ENCODE measurements around the gene ERMARD.

Gene ERMARD

DNA sequence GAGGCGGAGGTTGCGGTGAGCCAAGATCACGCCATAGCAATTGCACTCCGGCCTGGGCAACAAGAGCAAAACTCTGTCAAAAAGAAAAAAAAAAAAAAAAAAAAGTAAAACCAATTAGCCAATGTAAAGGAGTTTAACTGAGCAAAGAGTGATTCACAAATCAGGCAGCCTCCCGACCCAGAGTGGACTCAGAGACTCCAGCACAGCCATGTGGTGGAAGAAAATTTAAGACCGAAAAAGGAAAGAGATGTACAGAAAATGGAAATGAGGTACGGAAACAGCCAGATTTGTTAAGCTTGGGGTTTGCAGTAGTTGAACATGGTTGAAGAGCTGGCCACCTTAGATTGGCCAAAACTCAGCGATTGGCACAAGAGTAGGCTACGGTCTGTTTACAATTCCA, 51.4 kb downstream of the ERMARD start:
- DNase-seq (ENCODE audit: low read depth) = no peak

DNA sequence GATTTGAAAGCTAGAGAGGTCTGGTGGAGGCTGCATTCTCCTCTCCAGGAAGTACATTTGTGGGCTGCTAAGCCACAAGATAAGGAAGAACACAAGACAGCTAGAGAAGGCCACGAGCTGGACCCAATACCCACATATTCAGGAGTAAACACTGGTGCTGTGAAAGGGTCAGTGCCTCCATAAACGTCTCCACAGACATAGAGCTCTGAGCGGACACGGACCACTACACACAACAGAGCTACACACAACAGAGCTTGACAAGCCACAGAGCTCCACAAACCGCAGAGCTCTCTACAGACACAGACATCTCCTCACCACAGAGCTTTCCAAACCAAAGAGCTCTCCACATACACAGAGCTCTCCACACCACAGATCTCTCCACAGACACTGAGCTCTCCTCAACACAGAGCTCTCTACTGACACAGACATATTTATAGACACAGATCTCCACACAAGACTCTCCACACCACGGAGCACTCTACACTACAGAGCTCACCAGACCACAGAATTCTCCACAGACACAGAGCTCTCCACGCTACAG, 51.9 kb downstream of the ERMARD start:
- no peak for DNase-seq (ENCODE audit: low read depth)

DNA sequence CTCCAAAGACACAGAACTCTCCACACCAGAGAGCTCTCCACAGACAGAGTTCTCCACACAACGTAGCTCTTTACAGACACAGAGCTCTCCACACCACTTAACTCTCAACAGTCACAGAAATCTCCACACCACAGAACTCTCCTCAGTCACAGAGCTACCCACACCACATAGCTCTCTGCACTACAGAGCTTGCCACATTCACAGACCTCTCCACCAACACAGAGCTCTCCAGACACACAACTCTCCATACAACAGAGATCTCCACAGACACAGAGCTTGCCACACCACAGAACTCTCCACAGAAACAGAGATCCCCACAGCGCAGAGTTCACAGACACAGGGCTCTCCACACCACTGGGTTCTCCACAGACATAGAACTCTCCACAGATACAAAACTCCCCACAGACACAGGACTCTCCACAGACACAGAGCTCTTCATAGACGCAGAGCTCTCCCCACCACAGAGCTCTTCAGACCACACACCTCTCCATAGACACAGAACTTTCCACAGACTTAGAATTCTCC, 52.5 kb downstream of the ERMARD start:
- DNase-seq (ENCODE audit: low read depth) = no peak

DNA sequence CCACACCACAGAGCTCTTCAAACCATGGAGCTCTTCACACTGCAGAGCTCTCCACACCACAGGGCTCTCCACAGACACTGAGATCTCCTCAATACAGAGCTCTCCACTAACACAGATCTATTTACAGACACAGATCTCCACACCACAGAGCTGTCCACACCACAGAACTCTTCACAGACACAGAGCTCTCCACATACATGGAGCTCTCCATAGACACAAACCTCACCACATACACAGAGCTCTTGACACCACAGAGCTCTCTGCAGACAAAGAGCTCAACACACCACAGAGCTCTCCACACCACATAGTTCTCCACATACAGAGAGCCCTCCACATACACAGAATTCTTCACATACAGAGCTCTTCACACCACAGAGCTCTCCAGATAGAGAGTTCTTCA, 53.0 kb downstream of the ERMARD start:
- no peak for DNase-seq (ENCODE audit: low read depth)

DNA sequence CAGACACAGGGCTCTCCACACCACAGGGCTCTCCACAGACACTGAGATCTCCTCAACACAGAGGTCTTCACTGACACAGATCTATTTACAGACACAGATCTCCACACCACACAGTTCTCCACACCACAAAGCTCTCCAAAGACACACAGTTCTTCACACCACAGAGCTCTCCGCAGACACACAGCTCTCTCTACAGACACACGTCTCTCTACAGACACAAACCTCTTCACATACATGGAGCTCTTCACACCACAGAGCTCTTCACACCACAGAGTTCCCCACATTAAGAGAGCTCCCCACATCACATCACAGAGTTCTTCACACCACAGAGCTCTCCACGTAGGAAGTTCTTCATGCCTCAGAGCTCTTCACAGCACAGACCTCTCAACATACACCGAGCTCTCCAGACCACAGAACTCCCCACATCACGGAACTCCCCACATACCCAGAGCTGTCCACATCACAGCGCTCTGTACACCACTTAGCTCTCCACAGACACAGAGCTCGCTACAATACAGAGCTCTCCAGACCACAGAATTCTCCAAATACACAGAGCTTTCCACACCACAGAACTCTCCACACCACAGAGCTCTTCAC, 53.9 kb downstream of the ERMARD start:
- DNase-seq (ENCODE audit: low read depth) = no peak

DNA sequence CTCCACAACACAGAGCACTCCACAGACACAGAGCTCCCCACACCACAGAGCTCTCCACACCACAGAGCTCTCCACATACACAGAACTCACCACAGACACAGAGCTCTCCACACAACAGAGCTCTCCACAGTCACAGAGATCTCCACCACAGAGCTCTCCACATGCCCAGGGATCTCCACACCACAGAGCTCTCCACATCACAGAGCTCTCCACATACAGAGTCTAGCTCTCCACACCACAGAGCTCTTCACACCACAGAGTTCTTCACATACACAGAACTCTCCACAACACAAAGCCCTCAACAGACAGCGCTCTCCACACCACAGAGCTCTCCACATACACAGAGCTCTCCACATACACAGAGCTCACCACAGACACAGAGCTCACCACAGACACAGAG, 55.3 kb downstream of the ERMARD start:
- DNase-seq (ENCODE audit: low read depth) = no peak

DNA sequence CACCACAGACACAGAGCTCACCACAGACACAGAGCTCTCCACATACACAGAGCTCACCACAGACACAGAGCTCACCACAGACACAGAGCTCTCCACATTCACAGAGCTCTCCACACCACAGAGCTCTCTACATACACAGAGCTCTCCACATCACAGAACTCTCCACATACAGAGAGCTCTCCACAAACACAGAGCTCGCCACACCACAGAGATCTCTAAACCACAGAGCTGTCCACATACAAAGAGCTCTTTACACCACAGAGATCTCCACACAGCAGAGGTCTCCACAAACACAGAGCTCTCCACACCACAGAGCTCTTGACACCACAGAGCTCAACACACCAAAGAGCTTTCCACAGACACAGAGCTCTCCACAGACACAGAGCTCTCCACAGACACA, 55.8 kb downstream of the ERMARD start:
- no peak for DNase-seq (ENCODE audit: low read depth)

DNA sequence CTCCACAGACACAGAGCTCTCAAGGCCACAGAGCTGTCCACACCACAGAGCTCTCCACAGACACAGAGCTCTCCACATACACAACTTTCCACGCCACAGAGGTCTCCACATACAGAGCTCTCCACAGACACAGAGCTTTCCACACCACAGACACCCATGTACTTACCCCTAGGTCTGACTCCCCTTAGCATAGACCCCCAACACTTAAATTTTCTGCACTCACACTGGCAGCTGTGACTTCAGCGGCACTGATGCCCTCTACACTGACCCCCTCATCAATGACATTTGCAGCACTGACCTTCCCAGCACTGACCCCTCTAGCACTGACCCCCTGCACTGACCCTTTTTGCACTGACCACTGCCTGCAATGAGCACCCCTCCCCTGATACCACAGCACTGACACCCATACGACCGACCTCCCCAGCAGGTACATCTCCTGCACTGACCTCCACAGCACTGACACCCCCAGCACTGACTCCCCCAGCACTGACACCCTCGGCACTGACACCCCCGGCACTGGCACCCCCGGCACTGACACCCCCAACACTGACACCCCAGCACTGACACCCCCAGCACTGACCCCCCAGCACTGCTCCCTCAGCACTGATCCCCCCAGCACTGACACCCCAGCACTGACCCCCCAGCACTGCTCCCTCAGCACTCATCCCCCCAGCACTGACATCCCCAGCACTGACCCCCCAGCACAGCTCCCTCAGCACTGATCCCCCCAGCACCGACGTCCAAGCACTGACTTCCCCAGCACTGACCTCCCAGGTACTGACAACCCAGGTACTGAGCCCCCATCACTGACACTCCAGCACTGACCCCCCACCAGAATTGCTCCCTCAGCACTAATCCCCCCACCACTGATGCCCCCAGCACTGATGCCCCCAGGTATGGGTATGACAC, 56.5 kb downstream of the ERMARD start:
- DNase-seq (ENCODE audit: low read depth) = no peak

DNA sequence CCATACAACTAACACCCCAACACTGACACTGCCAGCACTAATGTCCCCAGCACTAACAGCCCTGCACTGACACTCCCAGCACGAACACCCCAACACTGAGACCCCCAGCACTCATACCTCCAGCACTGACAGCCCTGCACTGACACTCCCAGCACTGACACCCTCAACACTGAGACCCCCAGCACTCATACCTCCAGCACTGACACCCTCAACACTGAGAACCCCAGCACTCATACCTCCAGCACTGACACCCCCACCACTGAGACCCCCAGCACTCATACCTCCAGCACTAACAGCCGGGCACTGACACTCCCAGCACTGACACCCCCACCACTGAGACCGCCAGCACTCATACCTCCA, 57.2 kb downstream of the ERMARD start:
- DNase-seq (ENCODE audit: low read depth) = no peak

DNA sequence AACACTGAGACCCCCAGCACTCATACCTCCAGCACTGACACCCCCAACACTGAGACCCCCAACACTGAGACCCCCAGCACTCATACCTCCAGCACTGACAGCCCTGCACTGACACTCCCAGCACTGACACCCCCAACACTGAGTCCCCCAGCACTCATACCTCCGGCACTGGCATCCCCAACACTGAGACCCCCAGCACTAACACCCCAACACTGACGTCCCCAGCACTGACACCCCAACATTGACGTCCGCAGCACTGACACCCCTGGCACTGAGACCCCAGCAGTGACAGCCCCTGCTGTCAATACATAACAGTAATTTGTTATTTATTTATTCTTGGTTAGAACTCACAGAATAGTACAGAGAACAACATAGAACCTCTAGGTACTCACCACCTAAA, 58.0 kb downstream of the ERMARD start:
- no peak for DNase-seq (ENCODE audit: low read depth)

DNA sequence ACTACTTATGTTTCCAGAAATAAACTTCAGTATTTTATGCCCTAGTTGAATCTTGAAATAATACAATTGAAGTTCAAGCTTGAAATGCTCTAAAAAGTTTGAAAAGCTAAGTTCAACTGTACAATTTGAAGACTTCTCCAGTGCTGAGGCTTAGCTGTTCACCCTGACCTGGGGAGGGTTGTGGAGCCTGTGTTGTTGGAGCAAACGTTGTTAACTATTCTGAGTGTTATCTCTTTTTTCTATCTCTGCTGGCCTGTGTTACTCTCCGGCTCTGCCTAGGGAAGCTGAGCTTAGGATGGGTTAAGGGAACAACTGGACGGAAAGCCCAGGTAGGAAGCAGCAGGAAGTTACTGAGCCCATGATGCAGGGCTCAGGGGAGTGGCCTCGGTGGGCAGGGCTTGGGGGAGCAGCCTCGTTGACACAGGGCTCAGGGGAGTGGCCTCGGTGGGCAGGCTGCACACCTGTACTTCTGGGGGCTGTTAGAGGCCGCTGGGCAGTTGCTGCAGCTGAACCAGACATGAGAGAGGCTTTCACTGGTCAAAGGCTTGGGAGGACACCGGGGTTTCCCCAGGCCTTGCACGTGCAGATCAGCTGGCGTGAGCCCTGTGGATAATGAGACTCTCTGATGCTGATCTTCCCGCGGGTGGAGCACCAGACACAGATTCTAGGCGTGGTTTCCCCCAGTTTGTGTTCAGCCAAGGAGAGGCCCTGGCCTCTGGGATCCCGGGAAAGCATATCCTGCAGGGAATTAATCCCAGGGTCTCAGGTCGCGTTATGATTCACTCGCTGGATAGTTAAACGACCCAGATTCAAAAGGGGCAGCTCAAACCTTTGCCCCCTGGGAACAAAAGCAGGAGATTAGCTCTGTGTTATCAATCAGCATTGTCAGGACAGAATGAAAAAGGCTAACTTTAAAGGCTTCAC, 58.9 kb downstream of the ERMARD start:
- no peak for DNase-seq (ENCODE audit: low read depth)

DNA sequence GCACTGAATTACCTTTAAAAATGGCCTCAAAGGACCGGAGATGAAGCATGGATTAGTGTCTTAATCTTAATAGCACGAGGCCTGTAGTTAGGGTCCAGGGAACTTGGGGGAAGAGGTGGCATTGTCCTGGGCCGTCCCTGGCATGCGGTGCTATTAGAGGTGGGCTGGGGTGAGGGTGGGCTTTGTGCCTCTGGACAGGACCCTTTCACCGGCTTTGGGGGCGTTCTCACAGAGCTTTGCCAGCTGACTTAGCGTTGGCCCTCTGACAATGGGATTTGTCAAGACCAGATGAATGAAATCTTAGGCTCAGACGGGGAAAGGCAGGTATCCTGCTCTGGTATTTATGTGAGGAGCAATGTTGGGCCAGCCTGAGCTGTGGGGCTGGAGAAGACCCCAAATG, 59.6 kb downstream of the ERMARD start:
- DNase-seq (ENCODE audit: low read depth) = no peak

DNA sequence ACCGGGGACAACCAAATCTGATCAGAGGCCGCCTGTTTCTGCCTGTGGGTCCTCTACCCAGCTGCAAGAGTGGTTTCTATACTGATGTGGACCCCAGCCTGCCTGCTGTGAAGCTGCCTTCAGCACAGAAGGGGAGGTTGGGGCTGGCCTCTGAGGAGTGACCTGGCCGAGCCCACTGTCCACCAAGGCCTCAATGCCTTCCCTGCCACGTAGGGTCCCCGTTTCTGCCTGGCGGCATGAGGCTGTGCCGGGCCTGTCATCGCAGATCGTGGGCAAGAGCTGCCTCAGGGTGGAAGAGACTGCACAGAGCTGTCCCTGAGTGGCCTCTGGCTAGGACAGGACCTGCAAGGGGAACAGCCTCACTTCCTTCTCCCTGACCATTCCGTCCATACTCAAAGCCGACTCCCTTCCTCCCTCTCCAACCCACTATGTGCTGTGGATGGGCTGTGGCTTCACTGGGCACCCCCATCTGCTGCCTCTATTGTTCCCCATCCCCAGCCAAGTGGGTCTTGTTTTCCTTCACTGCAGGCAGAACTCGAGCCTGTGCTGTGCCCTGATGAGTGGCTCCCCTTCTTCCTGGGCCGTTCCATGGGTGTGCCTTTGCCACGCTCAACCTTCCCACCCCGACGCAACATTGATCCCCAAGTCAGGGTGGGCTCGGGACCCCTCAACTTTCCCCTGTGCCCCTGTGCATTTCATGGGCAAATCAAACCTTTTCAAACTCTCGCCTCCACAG, 60.3 kb downstream of the ERMARD start:
- DNase-seq (ENCODE audit: low read depth) = no peak

DNA sequence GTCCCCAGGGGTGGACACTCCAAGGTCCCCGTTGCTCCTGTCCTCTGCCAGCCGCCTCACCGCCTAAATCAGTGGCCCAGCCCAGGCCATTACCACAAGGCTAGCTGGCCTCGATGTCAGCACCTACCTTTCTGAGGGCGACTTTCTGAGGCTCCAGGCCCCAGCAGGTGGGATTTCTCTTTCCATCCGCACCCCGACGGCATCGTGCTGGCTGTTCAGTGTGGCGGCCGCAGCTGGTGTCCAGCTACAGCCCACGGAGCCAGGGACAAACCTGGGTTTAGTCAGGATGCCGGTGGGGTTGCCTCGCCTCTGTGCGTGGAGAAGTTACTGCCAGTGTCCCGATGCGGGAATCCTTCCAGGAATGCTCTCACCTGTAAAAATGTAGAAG, 60.8 kb downstream of the ERMARD start:
- DNase-seq (ENCODE audit: low read depth) = no peak

DNA sequence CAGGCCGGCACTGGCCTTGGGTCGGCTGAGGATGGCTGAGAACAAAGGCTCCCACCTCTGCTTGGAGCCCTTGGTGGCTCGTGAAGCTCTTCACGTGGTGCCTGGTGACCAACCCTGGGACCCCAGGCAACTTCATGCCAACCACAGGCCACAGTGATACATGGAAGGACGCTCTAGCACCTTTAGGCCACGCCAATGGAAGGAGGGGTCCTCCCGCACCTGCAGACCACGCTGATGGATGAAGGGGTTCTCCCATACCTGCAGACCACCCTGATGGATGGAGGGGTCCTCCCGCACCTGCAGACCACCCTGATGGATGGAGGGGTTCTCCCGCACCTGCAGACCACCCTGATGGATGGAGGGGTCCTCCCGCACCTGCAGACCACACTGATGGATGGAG, 62.5 kb downstream of the ERMARD start:
- DNase-seq (ENCODE audit: low read depth) = no peak

DNA sequence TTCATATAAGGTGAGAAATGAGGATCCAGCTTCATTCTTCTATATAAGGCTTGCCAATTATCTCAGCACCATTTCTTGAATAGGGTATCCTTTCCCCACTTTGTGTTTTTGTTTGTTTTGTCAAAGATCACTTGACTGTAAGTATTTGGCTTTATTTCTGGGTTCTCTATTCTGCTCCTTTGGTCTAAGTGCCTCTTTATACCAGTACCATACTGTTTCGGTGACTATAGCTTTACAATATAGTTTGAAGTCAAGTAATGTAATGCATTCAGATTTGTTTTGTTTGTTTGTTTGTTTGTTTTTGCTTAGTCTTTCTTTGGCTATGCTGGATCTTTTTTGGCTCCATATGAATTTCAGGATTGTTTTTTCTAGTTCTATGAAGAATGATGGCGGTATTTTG, 64.6 kb downstream of the ERMARD start:
- DNase-seq (ENCODE audit: low read depth) = no peak

DNA sequence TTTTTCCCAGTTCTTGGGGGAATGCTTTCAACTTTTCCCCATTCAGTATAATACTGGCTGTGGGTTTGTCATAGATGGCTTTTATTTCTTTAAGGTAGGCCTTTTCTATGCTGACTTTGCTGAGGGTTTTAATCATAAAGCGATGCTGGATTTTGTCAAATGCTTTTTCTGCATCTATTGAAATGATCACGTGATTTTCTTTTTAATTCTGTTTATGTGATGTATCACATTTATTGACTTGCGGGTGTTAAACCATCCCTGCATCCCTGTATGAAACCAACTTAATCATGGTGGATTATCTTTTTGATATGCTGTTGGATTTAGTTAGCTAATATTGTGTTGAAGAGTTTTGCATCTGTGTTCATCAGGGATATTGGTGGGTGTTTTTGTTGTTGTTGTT, 65.6 kb downstream of the ERMARD start:
- no peak for DNase-seq (ENCODE audit: low read depth)

DNA sequence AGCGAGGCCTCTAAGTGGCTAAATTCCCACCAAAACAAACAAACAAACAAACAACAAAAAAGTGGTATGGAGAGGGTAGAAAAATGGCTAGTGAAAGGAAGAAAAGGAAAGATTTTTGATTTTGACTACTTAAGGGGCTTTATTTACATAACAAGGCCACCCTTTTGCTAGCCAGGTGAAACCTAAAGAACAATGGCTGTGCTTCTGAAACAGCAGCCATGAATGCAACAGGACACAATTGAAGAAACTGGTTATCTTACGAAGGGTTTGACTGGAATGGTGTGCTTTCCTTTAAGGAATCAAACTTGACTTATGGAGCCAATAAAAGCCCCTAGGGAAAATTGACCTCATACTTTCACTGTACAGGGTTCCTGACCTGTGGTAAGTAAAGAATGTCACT, 68.9 kb downstream of the ERMARD start:
- DNase-seq (ENCODE audit: low read depth) = no peak

DNA sequence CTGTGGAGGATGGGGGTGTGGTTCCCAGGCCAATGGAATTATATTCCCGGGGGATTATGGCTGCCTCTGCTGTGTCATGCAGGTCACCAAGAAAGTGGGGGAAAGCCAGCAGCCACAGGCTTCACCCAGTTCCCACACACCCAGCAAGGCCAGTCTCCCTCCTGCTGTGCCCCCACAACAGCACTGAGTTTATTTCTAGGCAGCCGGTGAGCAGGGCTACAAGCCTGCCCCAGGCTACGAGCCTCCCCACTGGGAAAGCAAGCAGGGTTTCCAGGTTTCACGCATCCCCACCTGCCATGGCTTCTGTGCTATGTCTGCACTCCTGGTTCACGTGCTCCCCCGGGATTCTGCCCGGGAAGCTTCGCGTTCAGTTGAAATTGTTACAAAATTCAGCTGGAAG, 72.6 kb downstream of the ERMARD start:
- DNase-seq (ENCODE audit: low read depth) = no peak

DNA sequence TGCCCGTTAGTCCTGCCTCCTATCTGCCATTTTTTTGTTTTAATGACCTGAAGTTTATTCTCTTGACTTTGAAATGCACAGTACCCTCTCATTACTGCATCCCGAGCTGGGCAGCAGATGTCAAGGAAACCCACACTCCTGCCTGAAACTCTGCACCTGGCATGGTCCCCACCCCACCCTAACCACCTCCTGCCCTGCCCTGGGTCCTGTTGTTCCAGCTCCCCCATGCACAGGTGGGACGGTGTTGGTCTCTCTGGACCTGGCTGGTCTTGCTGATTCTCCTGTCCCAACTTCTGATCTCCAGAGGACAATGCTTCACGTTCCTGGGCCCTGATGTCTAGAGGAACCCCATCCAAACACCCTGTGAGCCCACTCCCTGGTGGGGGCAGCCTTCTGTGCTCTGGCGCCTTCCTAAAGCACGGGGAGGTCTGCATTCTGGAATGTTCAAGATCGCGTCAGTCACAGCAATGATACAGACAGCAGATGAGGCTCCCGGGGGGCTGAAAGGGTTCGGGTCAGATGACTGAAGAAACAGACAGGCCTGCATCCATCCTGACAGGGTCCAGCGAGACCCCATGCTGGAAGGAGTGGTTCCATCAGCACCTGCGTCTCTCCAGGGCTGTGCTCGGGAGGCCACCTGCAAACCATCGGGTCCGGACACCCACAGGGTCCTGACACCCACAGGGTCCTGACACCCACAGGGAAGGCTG, 73.6 kb downstream of the ERMARD start:
- no peak for DNase-seq (ENCODE audit: low read depth)

All from non-pigmented ciliary epithelial cell (primary cell).